Psoas muscle (tissue), 8 donors: ENCODE measurements around the gene MBNL2. TPM values are rescaled to one million over a fixed set of nuclear protein-coding genes. Genes with fewer than 3 reads are reported as not detected.

Source experiments
- ATAC-seq, 4 donors: fragments of 200-7000 bp; cut with Tn5 transposase; one replicate each; pipeline ENCODE4 v1.9.1; 2020; ENCODE audit warnings: moderate library complexity in 3 of 4, mild to moderate bottlenecking in 2 of 4
- DNase-seq, 2 donors: peaks; one replicate each; pipeline ENCODE4 v3.0.0-alpha.2; 2020
- H3K27ac ChIP-seq: fragments of 200-600 bp; one replicate; pipeline ENCODE4 v1.8.0; 2022
- H3K27me3 ChIP-seq, 3 donors: fragments of 200-600 bp in 1 of 3; one replicate each; pipeline versions ENCODE4 v1.6.1 to v1.8.0; 2013 to 2022; ENCODE audit warnings: low read length in 2 of 3, mild to moderate bottlenecking in 2 of 3, moderate library complexity in 1 of 3; ENCODE audit not compliant: insufficient read depth in 3 of 3
- H3K36me3 ChIP-seq, 2 donors: fragments of 200-600 bp in 1 of 2; one replicate each; pipeline versions ENCODE4 v1.6.1 to v1.8.0; 2013 to 2022; ENCODE audit warnings: low read depth in 1 of 2, mild to moderate bottlenecking in 1 of 2, moderate library complexity in 1 of 2; ENCODE audit not compliant: insufficient read depth in 1 of 2
- H3K4me1 ChIP-seq: fragments of 200-600 bp; one replicate; pipeline ENCODE4 v1.8.0; 2022
- H3K4me3 ChIP-seq: fragments of 200-600 bp; one replicate; pipeline ENCODE4 v1.8.0; 2022; ENCODE audit warnings: mild to moderate bottlenecking
- H3K9me3 ChIP-seq: fragments of 200-600 bp; one replicate; pipeline ENCODE4 v1.8.0; 2022
- CTCF ChIP-seq: fragments of 200-600 bp; IDR thresholded peaks from one replicate; pipeline ENCODE4 v1.8.0; 2022; ENCODE audit warnings: antibody characterized with exemption
- WGBS, 3 donors: extraction: QIAGEN DNeasy Blood & Tissue Kit; methylation state at CpG; one replicate each; pipeline versions ENCODE4 v1.1.6 to v1.1.7; 2013; 5-methylcytosine and 5-hydroxymethylcytosine counted together
- intact Hi-C, 2 donors: fragments of 100-400 bp; cut with DNase I; formaldehyde crosslinking; loops; one replicate each; pipeline versions ENCODE4 v1.11.0 to v1.14.2; 2022
- polyA plus RNA-seq, 3 donors: library from polyadenylated mRNA; stranded (reverse); fragments of 200-250 nt; gene quantifications; one replicate each; pipeline ENCODE4 v1.2.3, GENCODE V29; 2013
- total RNA-seq, 4 donors: library from RNA; stranded (reverse); fragmentation: NEBNext Ultra II Directional in 2 of 4; extraction: Animal tissue kit (Norgen Biotek cat#: 25700) in 2 of 4; gene quantifications; one replicate each; pipeline versions ENCODE4 v1.2.1 to v1.2.4, GENCODE V29; 2021 to 2023
- donor health status: healthy with polysubstance abuse.
- donor health status: DM: no; HTN: no; CAD: no; lungs with moderate emphysema.
- donor health status: Bipolar disorder and iron deficiency.
- donor health status: healthy.
- donor health status: DM: yes; HTN: yes; CAD: no.
- donor health status: DM: no; HTN: no; CAD: no.
- donor health status: DM: no; HTN: no; CAD: no.
- donor health status: DM: yes; HTN: yes; CAD: no.

MBNL2 gene
- total and polyA plus RNA-seq, 7 donors = 13.3 to 93.1 (median 61.9) TPM

- ATAC-seq (no peak), DNase-seq (no peak)
- no peaks in the 10 kb centered on the region for H3K4me1 ChIP-seq
- intact Hi-C loops = no loop called here
- H3K27ac ChIP-seq = no peak overlapping the region
- no peak overlapping the region for H3K4me3 ChIP-seq
- 89 to 94% (median 91%) methylated on average over 6 of the region's 6 CpGs for WGBS, 3 donors
- no peak for TF ChIP-seq CTCF
- H3K36me3 ChIP-seq = no peaks in the 10 kb centered on the region
- H3K27me3 ChIP-seq = no peaks in the 10 kb centered on the region
- no peaks in the 10 kb centered on the region for H3K9me3 ChIP-seq
Observed at GRCh38 chr13:97182111-97182890, 39.8 kb upstream of the MBNL2 start.

- Histone ChIP-seq H3K36me3 (no peaks in the 10 kb centered on the region), H3K27me3 (no peaks in the 10 kb centered on the region), H3K4me1 (no peaks in the 10 kb centered on the region), H3K4me3 (no peak overlapping the region), H3K27ac (no peak overlapping the region), H3K9me3 (no peaks in the 10 kb centered on the region)
- no peak for TF ChIP-seq CTCF
- ATAC-seq = no peak
- no peak for DNase-seq
- intact Hi-C loops = no loop called here
- 92 to 93% (median 92%) methylated on average over 3 of the region's 3 CpGs for WGBS, 3 donors
Observed at GRCh38 chr13:97185291-97185690, 36.8 kb upstream of the MBNL2 start.

GRCh38 chr13:97185751-97186150, 36.4 kb upstream of the MBNL2 start:
- DNase-seq = no peak
- WGBS, 3 donors = 92 to 98% (median 96%) methylated on average over 3 of the region's 3 CpGs

GRCh38 chr13:97188207-97188606, 33.9 kb upstream of the MBNL2 start:
- H3K9me3 ChIP-seq = no peaks in the 10 kb centered on the region
- no peak overlapping the region for H3K4me3 ChIP-seq
- no peak for TF ChIP-seq CTCF
- H3K4me1 ChIP-seq = no peaks in the 10 kb centered on the region
- intact Hi-C loops = no loop called here
- DNase-seq (no peak), ATAC-seq (no peak)
- H3K36me3 ChIP-seq = no peaks in the 10 kb centered on the region
- 67 to 71% (median 70%) methylated on average over 8 of the region's 8 CpGs for WGBS, 3 donors
- no peak overlapping the region for H3K27ac ChIP-seq
- no peaks in the 10 kb centered on the region for H3K27me3 ChIP-seq

More at GRCh38 chr13:97185751-97186150, 36.4 kb upstream of the MBNL2 start:
- Histone ChIP-seq H3K27ac (no peak overlapping the region), H3K4me1 (no peaks in the 10 kb centered on the region), H3K36me3 (no peaks in the 10 kb centered on the region), H3K4me3 (no peak overlapping the region), H3K9me3 (no peaks in the 10 kb centered on the region), H3K27me3 (no peaks in the 10 kb centered on the region)
- TF ChIP-seq CTCF = no peak
- no peak for ATAC-seq
- intact Hi-C loops = no loop called here

GRCh38 chr13:97189928-97190327, 32.2 kb upstream of the MBNL2 start:
- no peaks in the 10 kb centered on the region for H3K9me3 ChIP-seq
- no peak overlapping the region for H3K27ac ChIP-seq
- intact Hi-C loops = no loop called here
- ATAC-seq = no peak
- no peaks in the 10 kb centered on the region for H3K36me3 ChIP-seq
- no peak for DNase-seq
- 77 to 80% (median 78%) methylated on average over 10 of the region's 10 CpGs for WGBS, 3 donors
- H3K4me1 ChIP-seq = no peaks in the 10 kb centered on the region
- no peak overlapping the region for H3K4me3 ChIP-seq
- no peaks in the 10 kb centered on the region for H3K27me3 ChIP-seq
- TF ChIP-seq CTCF = no peak
